Vagina (tissue), 2 donors: Measurements from ENCODE around the gene TMEM151A.
A peak's percentile ranks its signal among the peaks of the same experiment; 100 is the strongest.

Experiments used
- POLR2A ChIP-seq, 2 donors: fragments of 450-650 bp; IDR thresholded peaks; one replicate each; pipeline ENCODE4 v1.6.1; 2017; ENCODE audit warnings: antibody characterized with exemption in 2 of 2, mild to moderate bottlenecking in 2 of 2, moderate library complexity in 2 of 2
- TF ChIP-seq, protein P1 (sequence below), 3 experiments: fragments of 450-650 bp in 2 of 3; fragments of 200-600 bp in 1 of 3; sonication (generic) in 1 of 3; IDR thresholded peaks; one replicate each; pipeline ENCODE4 v1.5.1; 2017 to 2019; ENCODE audit warnings: antibody characterized with exemption in 3 of 3, mild to moderate bottlenecking in 2 of 3, moderate library complexity in 2 of 3

GRCh38 chr11:66336234-66337102, 44.8 kb downstream of the TMEM151A start, which contains the start of gene RIN1:
- no peak for TF ChIP-seq POLR2A (IDR thresholded peaks at IDR 0.05)
- TF ChIP-seq, protein P1, sequence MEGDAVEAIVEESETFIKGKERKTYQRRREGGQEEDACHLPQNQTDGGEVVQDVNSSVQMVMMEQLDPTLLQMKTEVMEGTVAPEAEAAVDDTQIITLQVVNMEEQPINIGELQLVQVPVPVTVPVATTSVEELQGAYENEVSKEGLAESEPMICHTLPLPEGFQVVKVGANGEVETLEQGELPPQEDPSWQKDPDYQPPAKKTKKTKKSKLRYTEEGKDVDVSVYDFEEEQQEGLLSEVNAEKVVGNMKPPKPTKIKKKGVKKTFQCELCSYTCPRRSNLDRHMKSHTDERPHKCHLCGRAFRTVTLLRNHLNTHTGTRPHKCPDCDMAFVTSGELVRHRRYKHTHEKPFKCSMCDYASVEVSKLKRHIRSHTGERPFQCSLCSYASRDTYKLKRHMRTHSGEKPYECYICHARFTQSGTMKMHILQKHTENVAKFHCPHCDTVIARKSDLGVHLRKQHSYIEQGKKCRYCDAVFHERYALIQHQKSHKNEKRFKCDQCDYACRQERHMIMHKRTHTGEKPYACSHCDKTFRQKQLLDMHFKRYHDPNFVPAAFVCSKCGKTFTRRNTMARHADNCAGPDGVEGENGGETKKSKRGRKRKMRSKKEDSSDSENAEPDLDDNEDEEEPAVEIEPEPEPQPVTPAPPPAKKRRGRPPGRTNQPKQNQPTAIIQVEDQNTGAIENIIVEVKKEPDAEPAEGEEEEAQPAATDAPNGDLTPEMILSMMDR (IDR thresholded peaks at IDR 0.05) = peak in 2 of 3 experiments; percentile 25 to 35
